HepG2 (cell line): ENCODE data around the gene PHF23. TPM values are rescaled to one million over a fixed set of nuclear protein-coding genes. Genes with fewer than 3 reads are reported as not detected.

Experiments
- DR1 ChIP-seq: sonication (generic); formaldehyde crosslinking; IDR thresholded peaks from 2 replicates; pipeline ENCODE4 v1.8.0; 2021; ENCODE audit warnings: mild to moderate bottlenecking, missing genetic modification reagents, inconsistent platforms
- GPBP1L1 ChIP-seq: sonication (generic); formaldehyde crosslinking; IDR thresholded peaks from 2 replicates; pipeline ENCODE4 v1.5.0; 2020; ENCODE audit warnings: mild to moderate bottlenecking, missing genetic modification reagents
- KDM6A ChIP-seq: IDR thresholded peaks from 2 replicates; pipeline ENCODE4 v1.6.1; 2016; ENCODE audit warnings: low read depth
- KLF11 ChIP-seq: IDR thresholded peaks from 2 replicates; pipeline ENCODE4 v1.6.1; 2016; ENCODE audit warnings: missing compliant biosample characterization
- LCORL ChIP-seq, 2 experiments: fragments of 450-650 bp in 1 of 2; sonication (generic) in 1 of 2; formaldehyde crosslinking in 1 of 2; IDR thresholded peaks; 2 replicates each; pipeline versions ENCODE4 v1.5.0 to v1.6.1; 2017 to 2020; ENCODE audit warnings: antibody characterized with exemption in 1 of 2, missing genetic modification reagents in 1 of 2
- MTF2 ChIP-seq: sonication (generic); formaldehyde crosslinking; IDR thresholded peaks from 2 replicates; pipeline ENCODE4 v1.5.0; 2020; ENCODE audit warnings: missing genetic modification reagents, borderline replicate concordance
- MYNN ChIP-seq: sonication (generic); formaldehyde crosslinking; IDR thresholded peaks from 2 replicates; pipeline ENCODE4 v1.4.0; 2020; ENCODE audit warnings: mild to moderate bottlenecking, low read depth, missing genetic modification reagents
- PHF8 ChIP-seq: sonication (generic); formaldehyde crosslinking; IDR thresholded peaks from 2 replicates; pipeline ENCODE4 v1.5.0; 2020; ENCODE audit warnings: missing genetic modification reagents
- REL ChIP-seq: sonication (generic); formaldehyde crosslinking; conservative IDR thresholded peaks from 2 replicates; pipeline ENCODE4 v1.8.0; 2022; ENCODE audit warnings: mild to moderate bottlenecking, missing genetic modification reagents, moderate library complexity
- SRF ChIP-seq: IDR thresholded peaks from 2 replicates; pipeline ENCODE4 v1.6.1; 2011; ENCODE audit warnings: mild to moderate bottlenecking, low read depth, low read length, moderate library complexity
- ZBTB42 ChIP-seq: sonication (generic); formaldehyde crosslinking; IDR thresholded peaks from 2 replicates; pipeline ENCODE4 v1.5.0; 2020; ENCODE audit warnings: mild to moderate bottlenecking, missing genetic modification reagents
- ZNF460 ChIP-seq: sonication (generic); formaldehyde crosslinking; IDR thresholded peaks from 2 replicates; pipeline ENCODE4 v1.5.1; 2020; ENCODE audit warnings: missing genetic modification reagents, mild to moderate bottlenecking, borderline replicate concordance
- ZNF615 ChIP-seq: sonication (generic); formaldehyde crosslinking; IDR thresholded peaks from 2 replicates; pipeline ENCODE4 v1.5.0; 2020; ENCODE audit warnings: mild to moderate bottlenecking, missing genetic modification reagents, borderline replicate concordance
- ZNF749 ChIP-seq: sonication (generic); formaldehyde crosslinking; IDR thresholded peaks from 2 replicates; pipeline ENCODE4 v1.8.0; 2022; ENCODE audit warnings: mild to moderate bottlenecking, missing genetic modification reagents, moderate library complexity, borderline replicate concordance
- ZSCAN20 ChIP-seq: sonication (generic); formaldehyde crosslinking; IDR thresholded peaks from 2 replicates; pipeline ENCODE4 v1.4.0; 2020; ENCODE audit warnings: missing genetic modification reagents, mild to moderate bottlenecking, borderline replicate concordance
- ZSCAN22 ChIP-seq: sonication (generic); formaldehyde crosslinking; IDR thresholded peaks from 2 replicates; pipeline ENCODE4 v1.4.0; 2020; ENCODE audit warnings: mild to moderate bottlenecking, missing genetic modification reagents
- polyA plus RNA-seq, 8 experiments: library from polyadenylated mRNA; depleted of rRNA in 3 of 8; stranded (reverse) in 7 of 8; unstranded in 1 of 8; fragments of >200 nt; fragmentation: Illumina TruSeq in 4 of 8; extraction: Trizol in 4 of 8; gene quantifications; 2 replicates each; pipeline versions ENCODE4 v1.2.1 to v1.2.3, GENCODE V29; 2011 to 2016; ENCODE audit warnings: low read depth in 4 of 8, missing spikeins in 1 of 8, mixed read lengths in 1 of 8; ENCODE audit not compliant: insufficient read depth in 1 of 8
- total RNA-seq, 5 experiments: library from RNA; depleted of rRNA; stranded (reverse); fragments of >200 nt; fragmentation: Illumina TruSeq; extraction: Trizol; gene quantifications; 2 replicates each; pipeline ENCODE4 v1.2.3, GENCODE V29; 2016; ENCODE audit warnings: low read depth in 1 of 5
- TF ChIP-seq, protein P1 (sequence below): IDR thresholded peaks from 2 replicates; pipeline ENCODE4 v1.6.1; 2016
- TF ChIP-seq, protein P2 (sequence below): sonication (generic); formaldehyde crosslinking; IDR thresholded peaks from 2 replicates; pipeline ENCODE4 v1.4.0; 2020; ENCODE audit warnings: missing genetic modification reagents, mild to moderate bottlenecking, borderline replicate concordance
- TF ChIP-seq, protein P3 (sequence below): sonication (generic); formaldehyde crosslinking; IDR thresholded peaks from 2 replicates; pipeline ENCODE4 v1.4.0; 2020; ENCODE audit warnings: missing genetic modification reagents, mild to moderate bottlenecking, borderline replicate concordance
- TF ChIP-seq, protein P4 (sequence below): sonication (generic); formaldehyde crosslinking; IDR thresholded peaks from 2 replicates; pipeline ENCODE4 v1.9.0; 2022; ENCODE audit warnings: low read depth, missing genetic modification reagents

PHF23 gene
- total and polyA plus RNA-seq, 2 of the 13 experiments (the other 11 are each of a cell fraction or from before 2014, with no cell fraction given), result 27.6 to 33.2 TPM

DNA sequence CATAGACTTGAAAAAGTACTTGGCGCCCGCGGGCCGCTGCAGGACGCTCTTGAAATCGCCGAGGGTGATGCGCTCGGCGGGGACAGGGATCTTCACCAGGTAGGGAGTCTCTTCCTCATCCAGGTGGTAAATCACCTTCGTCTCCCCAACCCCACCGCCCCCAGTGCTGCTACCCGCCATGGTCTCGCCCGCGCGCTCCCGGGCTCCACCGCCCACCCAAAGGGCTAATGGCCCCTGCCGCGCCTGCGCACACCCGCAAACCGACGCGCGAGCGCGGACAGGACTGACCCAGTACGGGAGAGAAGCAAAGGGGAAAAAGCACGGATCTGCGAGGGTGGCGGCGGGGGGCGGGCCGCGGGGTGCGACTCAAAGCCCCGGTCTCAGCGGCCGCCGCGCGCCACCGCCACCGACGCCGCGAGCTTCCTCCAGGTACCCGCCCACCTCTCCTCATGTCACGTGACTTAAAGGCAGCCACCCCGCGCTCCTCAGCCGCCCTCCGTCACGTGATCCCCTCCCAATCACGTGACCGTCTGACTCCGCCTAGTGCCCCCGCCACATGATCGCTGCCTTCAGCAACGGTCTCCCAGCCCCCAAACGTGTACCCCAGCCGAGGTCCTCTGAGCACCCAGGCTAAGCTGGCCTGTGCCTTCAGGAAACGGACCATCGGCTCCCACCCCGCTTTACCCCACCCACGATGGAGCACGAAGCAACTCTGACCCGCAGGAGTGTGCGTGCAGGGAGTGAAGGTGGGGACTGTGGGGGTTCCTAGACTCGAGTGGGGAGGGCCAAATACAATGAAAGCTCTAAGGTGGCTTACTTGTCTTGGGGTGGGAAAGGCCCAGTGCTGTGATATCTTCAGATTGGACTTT is 4.9 kb downstream of the PHF23 start, which contains the start of gene DVL2 (continued):
- TF ChIP-seq ZSCAN22 (CRISPR knock-in tag) (no peak), SRF (no peak), PHF8 (peak; percentile 87), ZNF460 (CRISPR knock-in tag) (no peak), REL (CRISPR knock-in tag) (no peak; the same call in 1 of the 2 replicates), MTF2 (CRISPR knock-in tag) (no peak), GPBP1L1 (no peak), ZSCAN20 (CRISPR knock-in tag) (0 out of 2 replicates have a peak, but pooled peaks have one; percentile 42), KDM6A (CRISPR knock-in tag) (no peak), ZNF749 (CRISPR knock-in tag) (no peak), KLF11 (CRISPR knock-in tag) (peak; percentile 83), MYNN (CRISPR knock-in tag) (no peak), LCORL (IDR thresholded peaks at IDR 0.05) (peak; percentile 91), LCORL (CRISPR knock-in tag; IDR thresholded peaks at IDR 0.05) (no peak; the same call in 1 of the 2 replicates), ZNF615 (CRISPR knock-in tag) (no peak), DR1 (peak; percentile 52; the same call in 1 of the 2 replicates), ZBTB42 (CRISPR knock-in tag) (no peak)
- TF ChIP-seq, protein P1, sequence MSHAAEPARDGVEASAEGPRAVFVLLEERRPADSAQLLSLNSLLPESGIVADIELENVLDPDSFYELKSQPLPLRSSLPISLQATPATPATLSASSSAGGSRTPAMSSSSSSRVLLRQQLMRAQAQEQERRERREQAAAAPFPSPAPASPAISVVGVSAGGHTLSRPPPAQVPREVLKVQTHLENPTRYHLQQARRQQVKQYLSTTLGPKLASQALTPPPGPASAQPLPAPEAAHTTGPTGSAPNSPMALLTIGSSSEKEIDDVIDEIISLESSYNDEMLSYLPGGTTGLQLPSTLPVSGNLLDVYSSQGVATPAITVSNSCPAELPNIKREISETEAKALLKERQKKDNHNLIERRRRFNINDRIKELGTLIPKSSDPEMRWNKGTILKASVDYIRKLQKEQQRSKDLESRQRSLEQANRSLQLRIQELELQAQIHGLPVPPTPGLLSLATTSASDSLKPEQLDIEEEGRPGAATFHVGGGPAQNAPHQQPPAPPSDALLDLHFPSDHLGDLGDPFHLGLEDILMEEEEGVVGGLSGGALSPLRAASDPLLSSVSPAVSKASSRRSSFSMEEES (CRISPR knock-in tag), result peak; percentile 99
- TF ChIP-seq, protein P2, sequence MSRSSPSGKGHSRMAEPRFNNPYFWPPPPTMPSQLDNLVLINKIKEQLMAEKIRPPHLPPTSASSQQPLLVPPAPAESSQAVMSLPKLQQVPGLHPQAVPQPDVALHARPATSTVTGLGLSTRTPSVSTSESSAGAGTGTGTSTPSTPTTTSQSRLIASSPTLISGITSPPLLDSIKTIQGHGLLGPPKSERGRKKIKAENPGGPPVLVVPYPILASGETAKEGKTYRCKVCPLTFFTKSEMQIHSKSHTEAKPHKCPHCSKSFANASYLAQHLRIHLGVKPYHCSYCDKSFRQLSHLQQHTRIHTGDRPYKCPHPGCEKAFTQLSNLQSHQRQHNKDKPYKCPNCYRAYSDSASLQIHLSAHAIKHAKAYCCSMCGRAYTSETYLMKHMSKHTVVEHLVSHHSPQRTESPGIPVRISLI (CRISPR knock-in tag), result no peak
- TF ChIP-seq, protein P3, sequence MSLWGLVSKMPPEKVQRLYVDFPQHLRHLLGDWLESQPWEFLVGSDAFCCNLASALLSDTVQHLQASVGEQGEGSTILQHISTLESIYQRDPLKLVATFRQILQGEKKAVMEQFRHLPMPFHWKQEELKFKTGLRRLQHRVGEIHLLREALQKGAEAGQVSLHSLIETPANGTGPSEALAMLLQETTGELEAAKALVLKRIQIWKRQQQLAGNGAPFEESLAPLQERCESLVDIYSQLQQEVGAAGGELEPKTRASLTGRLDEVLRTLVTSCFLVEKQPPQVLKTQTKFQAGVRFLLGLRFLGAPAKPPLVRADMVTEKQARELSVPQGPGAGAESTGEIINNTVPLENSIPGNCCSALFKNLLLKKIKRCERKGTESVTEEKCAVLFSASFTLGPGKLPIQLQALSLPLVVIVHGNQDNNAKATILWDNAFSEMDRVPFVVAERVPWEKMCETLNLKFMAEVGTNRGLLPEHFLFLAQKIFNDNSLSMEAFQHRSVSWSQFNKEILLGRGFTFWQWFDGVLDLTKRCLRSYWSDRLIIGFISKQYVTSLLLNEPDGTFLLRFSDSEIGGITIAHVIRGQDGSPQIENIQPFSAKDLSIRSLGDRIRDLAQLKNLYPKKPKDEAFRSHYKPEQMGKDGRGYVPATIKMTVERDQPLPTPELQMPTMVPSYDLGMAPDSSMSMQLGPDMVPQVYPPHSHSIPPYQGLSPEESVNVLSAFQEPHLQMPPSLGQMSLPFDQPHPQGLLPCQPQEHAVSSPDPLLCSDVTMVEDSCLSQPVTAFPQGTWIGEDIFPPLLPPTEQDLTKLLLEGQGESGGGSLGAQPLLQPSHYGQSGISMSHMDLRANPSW (CRISPR knock-in tag), result no peak
- TF ChIP-seq, protein P4, sequence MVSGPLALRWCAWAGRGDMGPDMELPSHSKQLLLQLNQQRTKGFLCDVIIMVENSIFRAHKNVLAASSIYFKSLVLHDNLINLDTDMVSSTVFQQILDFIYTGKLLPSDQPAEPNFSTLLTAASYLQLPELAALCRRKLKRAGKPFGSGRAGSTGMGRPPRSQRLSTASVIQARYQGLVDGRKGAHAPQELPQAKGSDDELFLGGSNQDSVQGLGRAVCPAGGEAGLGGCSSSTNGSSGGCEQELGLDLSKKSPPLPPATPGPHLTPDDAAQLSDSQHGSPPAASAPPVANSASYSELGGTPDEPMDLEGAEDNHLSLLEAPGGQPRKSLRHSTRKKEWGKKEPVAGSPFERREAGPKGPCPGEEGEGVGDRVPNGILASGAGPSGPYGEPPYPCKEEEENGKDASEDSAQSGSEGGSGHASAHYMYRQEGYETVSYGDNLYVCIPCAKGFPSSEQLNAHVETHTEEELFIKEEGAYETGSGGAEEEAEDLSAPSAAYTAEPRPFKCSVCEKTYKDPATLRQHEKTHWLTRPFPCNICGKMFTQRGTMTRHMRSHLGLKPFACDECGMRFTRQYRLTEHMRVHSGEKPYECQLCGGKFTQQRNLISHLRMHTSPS (CRISPR knock-in tag), result no peak
